ENCODE results near the gene FHOD1. TPM values are rescaled to one million over a fixed set of nuclear protein-coding genes. Genes with fewer than 3 reads are reported as not detected.

Gene FHOD1
- total and polyA plus RNA-seq, 2 of the 4 experiments (the other 2 are of a cell fraction): 13.8 to 64.0 TPM

- H3K4me3 ChIP-seq (ENCODE audit: insufficient read depth, low read depth, low read length): no peak overlapping the region
- no peak overlapping the region for H3K23ac ChIP-seq (ENCODE audit: low read depth, low read length)
- BruUV-seq (replicated peaks): TSS peak; percentile 77
- no peak overlapping the region for H3K14ac ChIP-seq (replicated peaks; ENCODE audit: low read depth, low read length)
- H2BK15ac ChIP-seq (ENCODE audit: low read depth, low read length): no peak overlapping the region
- WGBS, 2 experiments (ENCODE audit: extremely low coverage in 2 of 2, insufficient read length in 1 of 2): 77% methylated on average over 4 of the region's 12 CpGs; no CpG with 5 or more reads in 1 of the 2 experiments
- intact Hi-C loops (cut with micrococcal nuclease) (no loop called here), in situ Hi-C loops (cut with MboI; ENCODE audit: low sequenced_read_pairs) (no loop called here), dilution Hi-C loops (cut with HindIII; ENCODE audit: low sequenced_read_pairs, unreplicated experiment) (no loop called here)
- peaks cover 21% of the 10 kb centered on the region for H4K20me1 ChIP-seq (ENCODE audit: insufficient read depth, low read length)
- H2BK5ac ChIP-seq (ENCODE audit: low read depth, low read length, poor library complexity, severe bottlenecking): no peak overlapping the region
- no peak overlapping the region for H4K8ac ChIP-seq (ENCODE audit: low read depth in 2 of 2, low read length in 2 of 2)
- H3K4me2 ChIP-seq (ENCODE audit: low read depth, low read length): no peak overlapping the region
- H3K9me3 ChIP-seq (ENCODE audit: control insufficient read depth, insufficient read depth, low read length): no peaks in the 10 kb centered on the region
- no peak overlapping the region for H4K91ac ChIP-seq (ENCODE audit: insufficient read depth, low read depth, low read length)
- POLR2A ChIA-PET (ENCODE audit: unreplicated experiment): interaction anchor here (0.9 kb wide), 1 partner anchor 28 kb away, joined by 5 read pairs; the partner anchor contains the start of gene TMEM208
- H3K18ac ChIP-seq (ENCODE audit: low read depth, low read length): no peak overlapping the region
- no peak overlapping the region for H2AK5ac ChIP-seq (ENCODE audit: low read depth, low read length)
- peaks cover 16 to 36% of the 10 kb centered on the region in 2 experiments for H3K79me1 ChIP-seq (ENCODE audit: low read depth in 1 of 2, low read length in 2 of 2)
- no peak overlapping the region for H3K4ac ChIP-seq (ENCODE audit: low read depth, low read length)
- H3K56ac ChIP-seq (ENCODE audit: extremely low read depth, insufficient read depth, low read length): no peak overlapping the region
- H4K5ac ChIP-seq (ENCODE audit: low read depth, low read length): no peak overlapping the region
- peaks cover 69% of the 10 kb centered on the region for H3K36me3 ChIP-seq (ENCODE audit: control insufficient read depth, insufficient read depth, low read length)
- peaks cover 4% of the 10 kb centered on the region; the same call in 1 of the 2 replicates for H3K9me1 ChIP-seq (ENCODE audit: insufficient read depth, low read length)
- ATAC-seq (ENCODE audit: low read depth) (peak; percentile 64), DNase-seq (peak; percentile 29)
- no peak overlapping the region for H2BK120ac ChIP-seq (ENCODE audit: low read depth, low read length)
- CTCF ChIA-PET: interaction anchor here (1.1 kb wide), 1 partner anchor 13 kb away, joined by 3 read pairs; no protein-coding TSS in a partner anchor
- no peak overlapping the region for H2AFZ ChIP-seq (replicated peaks; ENCODE audit: low read length, poor library complexity)
- TF ChIP-seq BHLHE40 (IDR thresholded peaks at IDR 0.05; ENCODE audit: low read depth, low read length) (no peak), SMC3 (IDR thresholded peaks at IDR 0.05; ENCODE audit: low read depth, low read length) (peak; percentile 45), RAD21 (IDR thresholded peaks at IDR 0.05; ENCODE audit: low read length) (peak; percentile 50), POLR2A (IDR thresholded peaks at IDR 0.05; ENCODE audit: low read depth, low read length) (no peak)
- TF ChIP-seq, protein P1, sequence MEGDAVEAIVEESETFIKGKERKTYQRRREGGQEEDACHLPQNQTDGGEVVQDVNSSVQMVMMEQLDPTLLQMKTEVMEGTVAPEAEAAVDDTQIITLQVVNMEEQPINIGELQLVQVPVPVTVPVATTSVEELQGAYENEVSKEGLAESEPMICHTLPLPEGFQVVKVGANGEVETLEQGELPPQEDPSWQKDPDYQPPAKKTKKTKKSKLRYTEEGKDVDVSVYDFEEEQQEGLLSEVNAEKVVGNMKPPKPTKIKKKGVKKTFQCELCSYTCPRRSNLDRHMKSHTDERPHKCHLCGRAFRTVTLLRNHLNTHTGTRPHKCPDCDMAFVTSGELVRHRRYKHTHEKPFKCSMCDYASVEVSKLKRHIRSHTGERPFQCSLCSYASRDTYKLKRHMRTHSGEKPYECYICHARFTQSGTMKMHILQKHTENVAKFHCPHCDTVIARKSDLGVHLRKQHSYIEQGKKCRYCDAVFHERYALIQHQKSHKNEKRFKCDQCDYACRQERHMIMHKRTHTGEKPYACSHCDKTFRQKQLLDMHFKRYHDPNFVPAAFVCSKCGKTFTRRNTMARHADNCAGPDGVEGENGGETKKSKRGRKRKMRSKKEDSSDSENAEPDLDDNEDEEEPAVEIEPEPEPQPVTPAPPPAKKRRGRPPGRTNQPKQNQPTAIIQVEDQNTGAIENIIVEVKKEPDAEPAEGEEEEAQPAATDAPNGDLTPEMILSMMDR (conservative IDR thresholded peaks at IDR 0.05; ENCODE audit: low read depth, low read length): peak; percentile 77
- peak overlapping the region; percentile 70 for H2AK9ac ChIP-seq (replicated peaks; ENCODE audit: low read depth, low read length, poor library complexity)
- no peak overlapping the region for H3K27ac ChIP-seq (ENCODE audit: insufficient read depth, low read length)
- no peak overlapping the region for H2BK20ac ChIP-seq (ENCODE audit: low read depth, low read length)
- no peaks in the 10 kb centered on the region for H3K27me3 ChIP-seq (ENCODE audit: control insufficient read depth, insufficient read depth, low read length)
- peaks cover 2% of the 10 kb centered on the region; the same call in 1 of the 2 replicates for H3K4me1 ChIP-seq (ENCODE audit: control insufficient read depth, insufficient read depth, low read length)
- H3K9ac ChIP-seq (ENCODE audit: low read depth, low read length): no peak overlapping the region
Measured at GRCh38 chr16:67198238-67198734, 49.0 kb downstream of the FHOD1 start.
